RWPE1 (cell line): ENCODE results near the gene RBM12.

Experiments used
- CTCF ChIA-PET: fragments of 350-600 bp; sonication (Branson Sonifier 250); formaldehyde crosslinking; extraction: SDS; loops from one replicate; lab custom pipeline; 2021; lab: Yijun Ruan, JAX
- POLR2A ChIA-PET: fragments of 400-600 bp; formaldehyde crosslinking; extraction: SDS; loops from one replicate; lab custom pipeline; 2020; ENCODE audit warnings: antibody characterized with exemption; ENCODE audit not compliant: low non-redundant PET; lab: Yijun Ruan, JAX
- DNase-seq: peaks from one replicate; pipeline ENCODE4 v3.0.0; 2012; ENCODE audit warnings: low spot score
- H3K27ac ChIP-seq: fragments of 450-650 bp; 2 replicates; pipeline ENCODE4 v1.5.1; 2017
- TF ChIP-seq, protein P1 (sequence below): fragments of 450-650 bp; conservative IDR thresholded peaks from 2 replicates; pipeline ENCODE4 v1.5.1; 2017; ENCODE audit warnings: low read depth, mild to moderate bottlenecking

Gene RBM12

DNA sequence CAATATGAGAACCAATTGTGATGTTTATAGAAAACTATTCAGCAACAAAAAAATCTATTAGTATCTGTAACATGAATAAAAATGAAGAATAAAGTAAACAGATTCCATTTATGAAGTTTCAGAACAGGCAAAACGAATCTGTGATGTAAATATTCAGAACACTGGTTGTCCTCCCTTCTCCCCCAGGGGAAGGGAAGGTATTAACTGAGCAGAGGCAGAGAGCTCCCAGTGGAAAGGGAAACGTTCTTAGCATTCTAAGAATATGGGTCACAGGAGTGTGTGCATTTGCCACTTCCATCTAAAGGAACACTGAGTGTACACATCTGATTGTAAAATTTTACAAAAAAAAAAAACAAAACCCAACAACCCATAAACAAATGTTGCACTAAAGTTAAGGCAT is 25.9 kb downstream of the RBM12 start:
- H3K27ac ChIP-seq = no peak overlapping the region
- no peak for DNase-seq
- TF ChIP-seq, protein P1, sequence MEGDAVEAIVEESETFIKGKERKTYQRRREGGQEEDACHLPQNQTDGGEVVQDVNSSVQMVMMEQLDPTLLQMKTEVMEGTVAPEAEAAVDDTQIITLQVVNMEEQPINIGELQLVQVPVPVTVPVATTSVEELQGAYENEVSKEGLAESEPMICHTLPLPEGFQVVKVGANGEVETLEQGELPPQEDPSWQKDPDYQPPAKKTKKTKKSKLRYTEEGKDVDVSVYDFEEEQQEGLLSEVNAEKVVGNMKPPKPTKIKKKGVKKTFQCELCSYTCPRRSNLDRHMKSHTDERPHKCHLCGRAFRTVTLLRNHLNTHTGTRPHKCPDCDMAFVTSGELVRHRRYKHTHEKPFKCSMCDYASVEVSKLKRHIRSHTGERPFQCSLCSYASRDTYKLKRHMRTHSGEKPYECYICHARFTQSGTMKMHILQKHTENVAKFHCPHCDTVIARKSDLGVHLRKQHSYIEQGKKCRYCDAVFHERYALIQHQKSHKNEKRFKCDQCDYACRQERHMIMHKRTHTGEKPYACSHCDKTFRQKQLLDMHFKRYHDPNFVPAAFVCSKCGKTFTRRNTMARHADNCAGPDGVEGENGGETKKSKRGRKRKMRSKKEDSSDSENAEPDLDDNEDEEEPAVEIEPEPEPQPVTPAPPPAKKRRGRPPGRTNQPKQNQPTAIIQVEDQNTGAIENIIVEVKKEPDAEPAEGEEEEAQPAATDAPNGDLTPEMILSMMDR = no peak
- CTCF ChIA-PET = interaction anchor here (0.9 kb wide), 1 partner anchor 20 kb away, joined by 4 read pairs; no protein-coding TSS in a partner anchor
- POLR2A ChIA-PET = no interaction called here

DNA sequence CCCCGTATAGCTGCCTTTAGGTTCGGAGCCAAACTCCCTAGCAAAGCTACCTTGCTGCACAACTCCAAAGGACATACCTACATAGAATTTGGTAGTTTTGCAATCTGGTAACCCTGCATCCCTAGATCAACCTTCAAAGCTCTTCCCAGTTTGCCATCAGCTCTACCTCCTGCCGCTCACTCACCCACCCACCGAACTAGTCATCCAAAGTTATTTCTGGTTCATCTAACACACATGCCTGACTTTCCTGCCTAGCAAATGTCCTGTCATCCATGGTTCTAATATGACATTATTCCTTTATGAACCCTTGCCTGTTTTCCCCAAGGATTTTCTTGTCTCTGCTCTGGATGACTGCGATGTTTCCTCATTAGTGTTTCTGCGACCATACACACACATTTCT is 27.4 kb downstream of the RBM12 start:
- TF ChIP-seq, protein P1 = no peak
- ChIA-PET POLR2A (no interaction called here), CTCF (interaction anchor here (0.6 to 0.7 kb wide), 4 partner anchors 10 to 1209 kb away, joined by 3 to 5 read pairs (median 4); no protein-coding TSS in a partner anchor)
- H3K27ac ChIP-seq = no peak overlapping the region
- DNase-seq = no peak

DNA sequence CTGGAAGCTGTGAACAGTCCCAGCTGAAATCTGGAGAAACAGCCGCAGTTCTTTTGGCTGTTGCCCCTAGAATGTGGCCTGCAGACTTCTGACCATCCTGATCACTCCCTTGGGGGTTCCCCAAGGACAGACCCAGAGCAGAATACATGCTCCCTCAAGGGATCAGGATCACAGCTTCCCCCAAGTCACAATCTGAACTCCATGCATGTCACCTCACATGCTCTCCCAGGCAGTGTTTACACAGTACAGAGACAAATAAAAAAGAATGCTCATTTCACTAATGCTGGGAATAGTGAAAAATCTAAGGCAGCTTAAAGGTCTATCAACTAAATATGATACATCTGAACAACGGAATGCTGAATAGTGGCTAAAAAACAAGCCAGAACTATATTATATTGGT is 28.6 kb downstream of the RBM12 start:
- TF ChIP-seq, protein P1 = no peak
- no peak for DNase-seq
- CTCF ChIA-PET = interaction anchor here (0.6 to 1.2 kb wide), 2 partner anchors 16 to 20 kb away, joined by 4 to 5 read pairs; partner anchors contain the start of gene SPAG4
- no peak overlapping the region for H3K27ac ChIP-seq
- POLR2A ChIA-PET = no interaction called here

DNA sequence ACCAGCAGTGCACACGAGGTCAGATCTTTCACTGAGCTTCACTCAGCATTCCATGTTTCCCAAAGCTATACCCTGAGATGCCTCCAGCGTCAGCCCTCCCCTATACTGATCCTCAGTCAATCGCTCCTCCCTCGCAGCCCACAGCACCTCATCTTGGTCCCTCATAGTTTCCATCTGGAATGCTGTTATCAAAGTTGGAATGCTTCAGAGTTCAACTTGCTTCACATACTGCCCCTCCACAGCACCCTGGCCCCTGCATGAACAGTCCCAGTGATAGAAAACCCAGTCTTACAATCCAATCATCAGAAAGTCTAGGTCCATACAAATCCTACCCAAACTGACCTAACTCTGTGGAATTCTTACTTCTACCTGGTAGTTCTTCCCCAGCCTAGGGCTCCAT is 29.0 kb downstream of the RBM12 start:
- TF ChIP-seq, protein P1 = no peak
- CTCF ChIA-PET = interaction anchor here (1.2 kb wide), 1 partner anchor 15 kb away, joined by 5 read pairs; no protein-coding TSS in a partner anchor
- POLR2A ChIA-PET = interaction anchor here (0.6 to 0.7 kb wide), 2 partner anchors 11 to 318 kb away, joined by 4 to 5 read pairs; no protein-coding TSS in a partner anchor
- DNase-seq = no peak
- peak overlapping the region; percentile 9; the same call in 1 of the 2 replicates for H3K27ac ChIP-seq

DNA sequence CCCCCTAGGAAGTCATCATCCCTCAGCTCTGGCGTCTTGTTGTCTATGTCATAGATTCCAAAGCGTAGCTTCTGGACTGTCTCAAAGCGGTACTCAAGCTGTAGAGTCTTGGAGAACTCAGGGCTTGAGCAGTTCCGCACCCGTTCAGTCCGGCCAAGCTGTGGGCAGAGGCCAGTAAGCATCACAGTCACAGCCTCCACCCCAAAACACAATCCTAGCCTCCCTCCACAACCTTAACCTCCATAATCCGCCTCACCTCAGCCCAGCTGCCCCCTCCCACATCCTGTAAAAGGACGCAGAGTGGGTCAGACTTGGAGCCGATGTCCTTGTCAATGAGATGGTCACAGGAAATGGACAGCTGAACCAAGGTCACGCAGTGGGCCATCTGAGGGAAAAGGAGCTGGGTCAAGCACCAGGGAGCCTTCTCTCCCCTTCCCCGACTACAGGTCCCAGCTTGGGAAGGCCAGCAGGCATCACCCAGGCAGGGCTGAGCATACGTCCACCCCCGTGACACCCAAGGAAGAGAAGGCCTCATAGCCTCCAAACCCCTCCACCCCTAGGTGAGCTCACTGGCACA is 32.1 kb downstream of the RBM12 start:
- POLR2A ChIA-PET = no interaction called here
- CTCF ChIA-PET = interaction anchor here (0.6 to 2.9 kb wide), 7 partner anchors 11 to 71 kb away, joined by 3 to 13 read pairs (median 3); no protein-coding TSS in a partner anchor
- TF ChIP-seq, protein P1 = no peak
- DNase-seq = no peak
- H3K27ac ChIP-seq = peak overlapping the region; percentile 4; the same call in 1 of the 2 replicates

DNA sequence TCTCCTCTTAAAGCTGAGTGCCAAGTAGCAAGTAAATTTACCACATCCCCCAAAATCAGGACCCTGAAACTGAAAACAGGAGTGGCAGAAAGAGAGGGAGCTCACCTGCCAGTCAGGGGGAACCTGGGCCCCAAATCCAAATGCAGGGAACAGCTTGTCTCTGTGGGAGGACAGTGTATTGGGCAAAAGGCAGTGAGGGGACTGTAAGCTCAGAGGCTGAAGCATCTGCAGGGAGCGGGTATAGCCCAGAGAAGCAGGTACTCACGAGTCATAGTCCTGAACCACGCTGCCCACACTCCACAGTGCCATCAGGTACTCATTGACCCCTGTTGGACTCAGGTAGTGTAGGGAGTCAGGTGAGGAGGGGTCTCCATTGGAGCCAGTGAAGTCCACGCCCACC is 34.1 kb downstream of the RBM12 start:
- TF ChIP-seq, protein P1 = no peak
- peak overlapping the region; percentile 27 for H3K27ac ChIP-seq
- ChIA-PET POLR2A (interaction anchor here (0.6 kb wide), 1 partner anchor 997 kb away, joined by 3 read pairs; no protein-coding TSS in a partner anchor), CTCF (interaction anchor here (0.7 to 2.9 kb wide), 2 partner anchors 10 to 276 kb away, joined by 4 to 13 read pairs; no protein-coding TSS in a partner anchor)
- no peak for DNase-seq
